ENCODE data around the gene FAM3B.
"Not testable (repeated sequence)": the region's sequence is repeated elsewhere in the genome, so short reads cannot be mapped to it uniquely, and the experiment has no call there.

Gene FAM3B

GRCh38 chr21:41316200-41317062 is at the start of gene FAM3B:
Gene FAM3B (plus strand): TSS chr21:41316801. CDS start chr21:41316880, 79 bp downstream.
- DNase-seq, result peak in 1 of 56 donors; percentile 8

GRCh38 chr21:41267346-41267745 is 49.3 kb upstream of the FAM3B start:
- no peak for DNase-seq

GRCh38 chr21:41269535-41269934 is 47.1 kb upstream of the FAM3B start:
- DNase-seq, result no peak

GRCh38 chr21:41277196-41277595 is 39.4 kb upstream of the FAM3B start:
- no peak for DNase-seq

GRCh38 chr21:41277846-41278245 is 38.8 kb upstream of the FAM3B start:
- DNase-seq, result no peak

GRCh38 chr21:41280115-41280919 is 36.3 kb upstream of the FAM3B start:
- no peak for DNase-seq

- no peak for DNase-seq
These were observed 34.2 kb upstream of the FAM3B start for GRCh38 chr21:41282412-41282811.

- peak in 26 of 56 donors; percentile 1 to 73 (median 12) for DNase-seq
These were observed 33.3 kb upstream of the FAM3B start for GRCh38 chr21:41283211-41283818.

- no peak for DNase-seq
These were observed 27.2 kb upstream of the FAM3B start for GRCh38 chr21:41289431-41289830.

- no peak for DNase-seq
These were observed 26.3 kb upstream of the FAM3B start for GRCh38 chr21:41290106-41290799.

GRCh38 chr21:41294548-41295231 is 21.9 kb upstream of the FAM3B start:
- no peak for DNase-seq

GRCh38 chr21:41295721-41296254 is 20.8 kb upstream of the FAM3B start:
- DNase-seq, result no peak

- no peak for DNase-seq
These were observed 13.6 kb upstream of the FAM3B start for GRCh38 chr21:41302976-41303375.

- DNase-seq, result no peak
These were observed 12.4 kb upstream of the FAM3B start for GRCh38 chr21:41304068-41304720.

GRCh38 chr21:41307219-41307618 is 9.4 kb upstream of the FAM3B start:
- no peak for DNase-seq

GRCh38 chr21:41313285-41314164 is 3.1 kb upstream of the FAM3B start:
- not testable (repeated sequence) for DNase-seq

GRCh38 chr21:41315726-41316125 is 875 bp upstream of the FAM3B start:
- DNase-seq, result no peak

GRCh38 chr21:41317063-41317392 is 427 bp downstream of the FAM3B start:
- no peak for DNase-seq

- no peak for DNase-seq
These were observed 857 bp downstream of the FAM3B start for GRCh38 chr21:41317458-41317857.

Measured in amygdala (tissue), 56 donors.